SJSA1 (cell line): ENCODE results near the gene POLRMT. TPM values are rescaled to one million over a fixed set of nuclear protein-coding genes. Genes with fewer than 3 reads are reported as not detected.

Experiments used
- DNase-seq, 2 experiments: peaks; one replicate each; pipeline ENCODE4 v3.0.0-alpha.2; 2015 to 2020; ENCODE audit warnings: low spot score in 2 of 2, low read depth in 1 of 2
- H3K27ac ChIP-seq: fragments of 250-450 bp; sonication (Bioruptor Pico); 2 replicates; pipeline ENCODE4 v1.5.1; 2020; ENCODE audit warnings: mild to moderate bottlenecking, moderate library complexity
- H3K27me3 ChIP-seq: fragments of 250-450 bp; sonication (Bioruptor Pico); replicated peaks from 2 replicates; pipeline ENCODE4 v1.5.1; 2020; ENCODE audit warnings: mild to moderate bottlenecking, moderate library complexity
- H3K36me3 ChIP-seq: fragments of 250-450 bp; sonication (Bioruptor Pico); 2 replicates; pipeline ENCODE4 v1.5.1; 2020; ENCODE audit warnings: mild to moderate bottlenecking
- H3K4me1 ChIP-seq: fragments of 250-450 bp; sonication (Bioruptor Pico); replicated peaks from 2 replicates; pipeline ENCODE4 v1.6.1; 2021; ENCODE audit warnings: mild to moderate bottlenecking
- H3K4me3 ChIP-seq: fragments of 250-450 bp; sonication (Bioruptor Pico); 2 replicates; pipeline ENCODE4 v1.5.1; 2020; ENCODE audit warnings: mild to moderate bottlenecking
- H3K9me3 ChIP-seq: fragments of 250-450 bp; sonication (Bioruptor Pico); replicated peaks from 2 replicates; pipeline ENCODE4 v1.5.1; 2020; ENCODE audit warnings: mild to moderate bottlenecking
- total RNA-seq: library from RNA; depleted of rRNA; stranded (reverse); fragments of >200 nt; shearing (Covaris generic); gene quantifications from 2 replicates; pipeline ENCODE4 v1.2.3, GENCODE V29; 2014; rRNA removed

Gene POLRMT
- total RNA-seq, 1 experiment from 2014 or later, result 44.2 TPM

GRCh38 chr19:572140-572742, 61.1 kb downstream of the POLRMT start, which contains the start of gene BSG:
TSS of gene BSG (plus strand) at chr19:572596. CDS start at chr19:572635, 39 bp downstream.
- H3K27ac ChIP-seq, result peak within 1 kb of the TSS; percentile 55
- no peaks in the 10 kb centered on the region for H3K27me3 ChIP-seq
- peak; percentile 92 to 98 for DNase-seq
- peaks cover 17% of the 10 kb centered on the region for H3K36me3 ChIP-seq
- H3K9me3 ChIP-seq, result 0 out of 2 replicates have a peak, but pooled peaks cover 2% of the 10 kb centered on the region
- peaks cover 27% of the 10 kb centered on the region for H3K4me1 ChIP-seq
- H3K4me3 ChIP-seq, result peak within 1 kb of the TSS; percentile 92

GRCh38 chr19:571566-571974, 61.8 kb downstream of the POLRMT start:
- Histone ChIP-seq H3K27ac (no peak overlapping the region), H3K27me3 (no peaks in the 10 kb centered on the region), H3K4me3 (peak overlapping the region; percentile 92), H3K9me3 (0 out of 2 replicates have a peak, but pooled peaks cover 2% of the 10 kb centered on the region), H3K4me1 (peaks cover 27% of the 10 kb centered on the region), H3K36me3 (peaks cover 17% of the 10 kb centered on the region)
- no peak for DNase-seq

- Histone ChIP-seq H3K27ac (no peak overlapping the region), H3K4me1 (peaks cover 24% of the 10 kb centered on the region), H3K36me3 (peaks cover 13% of the 10 kb centered on the region), H3K9me3 (0 out of 2 replicates have a peak, but pooled peaks cover 2% of the 10 kb centered on the region), H3K4me3 (peak overlapping the region; percentile 92), H3K27me3 (no peaks in the 10 kb centered on the region)
- no peak for DNase-seq
Observed at GRCh38 chr19:570937-571565, 62.3 kb downstream of the POLRMT start.

- Histone ChIP-seq H3K4me1 (peaks cover 22% of the 10 kb centered on the region), H3K4me3 (no peak overlapping the region), H3K36me3 (peaks cover 12% of the 10 kb centered on the region), H3K27ac (no peak overlapping the region), H3K9me3 (0 out of 2 replicates have a peak, but pooled peaks cover 2% of the 10 kb centered on the region), H3K27me3 (no peaks in the 10 kb centered on the region)
- no peak for DNase-seq
Observed at GRCh38 chr19:570251-570686, 63.1 kb downstream of the POLRMT start.

- no peak for DNase-seq
- peaks cover 10% of the 10 kb centered on the region for H3K4me1 ChIP-seq
- H3K27me3 ChIP-seq, result no peaks in the 10 kb centered on the region
- H3K27ac ChIP-seq, result no peak overlapping the region
- H3K9me3 ChIP-seq, result 0 out of 2 replicates have a peak, but pooled peaks cover 2% of the 10 kb centered on the region
- no peak overlapping the region for H3K4me3 ChIP-seq
- H3K36me3 ChIP-seq, result peaks cover under 1% of the 10 kb centered on the region
Observed at GRCh38 chr19:567296-567900, 65.9 kb downstream of the POLRMT start.

Other genes with a start within 250 kb of the POLRMT start
- gene C2CD4C, start 224.4 kb downstream of the POLRMT start, total RNA-seq, result 0.05 TPM in 1 of 2 replicates, not detected in the other
- gene SHC2, start 172.5 kb downstream of the POLRMT start, total RNA-seq, result not detected in 2 replicates
- gene MADCAM1, start 137.1 kb downstream of the POLRMT start, total RNA-seq, result not detected in 2 replicates
- gene TPGS1, start 126.0 kb downstream of the POLRMT start, total RNA-seq, result 68.7 and 73.3 TPM in 2 replicates
- gene CDC34, start 101.8 kb downstream of the POLRMT start, total RNA-seq, result 62.1 and 97.9 TPM in 2 replicates
- not detected in 2 replicates for gene GZMM, start 89.5 kb downstream of the POLRMT start, total RNA-seq
- gene BSG, start 60.9 kb downstream of the POLRMT start, total RNA-seq, result 444 and 577 TPM in 2 replicates
- 2.2 and 4.3 TPM in 2 replicates for gene HCN2, start 43.7 kb downstream of the POLRMT start, total RNA-seq
- gene FGF22, start 6.3 kb upstream of the POLRMT start, total RNA-seq, result 0.13 TPM in 1 of 2 replicates, not detected in the other
- gene RNF126, start 29.7 kb upstream of the POLRMT start, total RNA-seq, result 55.9 and 79.3 TPM in 2 replicates
- 317 and 364 TPM in 2 replicates for gene FSTL3, start 42.9 kb upstream of the POLRMT start, total RNA-seq
- gene PRSS57, start 61.9 kb upstream of the POLRMT start, total RNA-seq, result not detected in 2 replicates
- gene PALM, start 75.4 kb upstream of the POLRMT start, total RNA-seq, result not detected in 2 replicates
- 0.11 TPM in 1 of 2 replicates, not detected in the other for gene MISP, start 117.6 kb upstream of the POLRMT start, total RNA-seq
- gene PTBP1, start 163.9 kb upstream of the POLRMT start, total RNA-seq, result 177 and 308 TPM in 2 replicates
- 1.1 and 2.3 TPM in 2 replicates for gene PLPPR3, start 188.4 kb upstream of the POLRMT start, total RNA-seq
- gene AZU1, start 194.3 kb upstream of the POLRMT start, total RNA-seq, result not detected in 2 replicates
- not detected in 2 replicates for gene PRTN3, start 207.5 kb upstream of the POLRMT start, total RNA-seq
- gene ELANE, start 218.8 kb upstream of the POLRMT start, total RNA-seq, result not detected in 2 replicates
- 3.3 and 12.5 TPM in 2 replicates for gene CFD, start 226.1 kb upstream of the POLRMT start, total RNA-seq